ENCODE results near the gene CERS6. TPM values are rescaled to one million over a fixed set of nuclear protein-coding genes. Genes with fewer than 3 reads are reported as not detected.

Gene CERS6
- total RNA-seq, 1 donor from 2014 or later: 14.8 TPM

GRCh38 chr2:168573128-168573903, 117.2 kb downstream of the CERS6 start:
- no peak for ATAC-seq

- ATAC-seq: no peak
These were observed 119.0 kb downstream of the CERS6 start for GRCh38 chr2:168574856-168575630.

GRCh38 chr2:168577885-168578284, 121.8 kb downstream of the CERS6 start:
- ATAC-seq: no peak

GRCh38 chr2:168583064-168583709, 127.1 kb downstream of the CERS6 start:
- ATAC-seq: peak; percentile 4

GRCh38 chr2:168583710-168584521, 127.8 kb downstream of the CERS6 start:
- ATAC-seq: peak; percentile 97

GRCh38 chr2:168584911-168585310, 128.8 kb downstream of the CERS6 start:
- no peak for ATAC-seq

- no peak for ATAC-seq
These were observed 129.6 kb downstream of the CERS6 start for GRCh38 chr2:168585700-168586099.

GRCh38 chr2:168587307-168587706, 131.2 kb downstream of the CERS6 start:
- ATAC-seq: no peak

- no peak for ATAC-seq
These were observed 133.5 kb downstream of the CERS6 start for GRCh38 chr2:168589236-168590211.

- no peak for ATAC-seq
These were observed 136.2 kb downstream of the CERS6 start for GRCh38 chr2:168592181-168592831.

GRCh38 chr2:168593713-168594112, 137.6 kb downstream of the CERS6 start:
- ATAC-seq: no peak

- no peak for ATAC-seq
These were observed 138.7 kb downstream of the CERS6 start for GRCh38 chr2:168594778-168595177.

GRCh38 chr2:168596881-168597655, 141.0 kb downstream of the CERS6 start:
- ATAC-seq: peak; percentile 67

GRCh38 chr2:168599738-168600137, 143.7 kb downstream of the CERS6 start:
- ATAC-seq: no peak

GRCh38 chr2:168600949-168601348, 144.9 kb downstream of the CERS6 start:
- ATAC-seq: no peak

- no peak for ATAC-seq
These were observed 145.7 kb downstream of the CERS6 start for GRCh38 chr2:168601741-168602140.

- ATAC-seq: no peak
These were observed 146.3 kb downstream of the CERS6 start for GRCh38 chr2:168602379-168602778.

- ATAC-seq: no peak
These were observed 146.9 kb downstream of the CERS6 start for GRCh38 chr2:168602846-168603401.

GRCh38 chr2:168603439-168603961, 147.4 kb downstream of the CERS6 start:
- no peak for ATAC-seq
